IMR-90 (cell line): ENCODE measurements around the gene LAMA2. TPM values are rescaled to one million over a fixed set of nuclear protein-coding genes. Genes with fewer than 3 reads are reported as not detected.

ENCODE experiments used
- ATAC-seq: fragments of 200-7000 bp; cut with Tn5 transposase; 2 replicates; pipeline ENCODE4 v1.9.1; 2020; ENCODE audit warnings: low read depth, mild to moderate bottlenecking, moderate library complexity
- BruUV-seq: library from RNA; stranded (reverse); fragments of 400-500 nt; replicated peaks from 2 replicates; lab custom pipeline; 2021; lab: Mats Ljungman, UMichigan
- CTCF ChIA-PET: fragments of 300-600 bp; formaldehyde crosslinking; extraction: SDS; loops from one replicate; lab custom pipeline; 2021; ENCODE audit warnings: antibody characterized with exemption; lab: Yijun Ruan, JAX
- POLR2A ChIA-PET: fragments of 300-600 bp; sonication (Branson Sonifier 250); formaldehyde crosslinking; loops from one replicate; lab custom pipeline; 2022; ENCODE audit warnings: antibody characterized with exemption; ENCODE audit not compliant: unreplicated experiment; lab: Charles Lee
- DNase-seq: peaks from one replicate; pipeline ENCODE4 v3.0.0; 2013
- H2AFZ ChIP-seq: replicated peaks from 2 replicates; pipeline ENCODE3; 2013; ENCODE audit warnings: low read length, mild to moderate bottlenecking; ENCODE audit not compliant: poor library complexity
- H2AK5ac ChIP-seq: 2 replicates; pipeline ENCODE4 v1.6.1; 2013; ENCODE audit warnings: low read depth, low read length, inconsistent platforms
- H2AK9ac ChIP-seq: replicated peaks from 2 replicates; pipeline ENCODE3; 2013; ENCODE audit warnings: mild to moderate bottlenecking, low read depth, low read length, moderate library complexity; ENCODE audit not compliant: poor library complexity
- H2BK120ac ChIP-seq: 2 replicates; pipeline ENCODE4 v1.6.1; 2013; ENCODE audit warnings: low read depth, low read length, inconsistent platforms
- H2BK15ac ChIP-seq: 3 replicates; pipeline ENCODE4 v1.6.1; 2013; ENCODE audit warnings: low read depth, low read length, inconsistent platforms
- H2BK20ac ChIP-seq: 2 replicates; pipeline ENCODE4 v1.6.1; 2013; ENCODE audit warnings: low read depth, mild to moderate bottlenecking, inconsistent platforms, low read length, moderate library complexity
- H2BK5ac ChIP-seq: 2 replicates; pipeline ENCODE4 v1.6.1; 2013; ENCODE audit warnings: mild to moderate bottlenecking, low read depth, low read length, inconsistent platforms; ENCODE audit not compliant: poor library complexity, severe bottlenecking
- H3K14ac ChIP-seq: replicated peaks from 2 replicates; pipeline ENCODE4 v1.6.1; 2013; ENCODE audit warnings: low read depth, low read length, inconsistent platforms
- H3K18ac ChIP-seq: 2 replicates; pipeline ENCODE4 v1.6.1; 2013; ENCODE audit warnings: low read depth, low read length, control low read depth
- H3K23ac ChIP-seq: 2 replicates; pipeline ENCODE4 v1.6.1; 2013; ENCODE audit warnings: low read depth, low read length, inconsistent platforms
- H3K27ac ChIP-seq: 2 replicates; pipeline ENCODE4 v1.5.1; 2013; ENCODE audit warnings: mild to moderate bottlenecking, control low read depth, low read length; ENCODE audit not compliant: insufficient read depth
- H3K27me3 ChIP-seq: 2 replicates; pipeline ENCODE4 v1.6.1; 2013; ENCODE audit warnings: low read length; ENCODE audit not compliant: control insufficient read depth, insufficient read depth
- H3K36me3 ChIP-seq: 2 replicates; pipeline ENCODE4 v1.6.1; 2013; ENCODE audit warnings: low read length, mixed read lengths; ENCODE audit not compliant: control insufficient read depth, insufficient read depth
- H3K4ac ChIP-seq: 2 replicates; pipeline ENCODE4 v1.6.1; 2013; ENCODE audit warnings: low read depth, low read length, inconsistent platforms
- H3K4me1 ChIP-seq: 2 replicates; pipeline ENCODE4 v1.6.1; 2013; ENCODE audit warnings: low read length, mixed read lengths; ENCODE audit not compliant: control insufficient read depth, insufficient read depth
- H3K4me2 ChIP-seq: 2 replicates; pipeline ENCODE4 v1.6.1; 2013; ENCODE audit warnings: low read depth, mild to moderate bottlenecking, control low read depth, low read length, moderate library complexity
- H3K4me3 ChIP-seq: 2 replicates; pipeline ENCODE4 v1.5.1; 2013; ENCODE audit warnings: low read depth, mild to moderate bottlenecking, control low read depth, low read length, moderate library complexity; ENCODE audit not compliant: insufficient read depth
- H3K56ac ChIP-seq: 2 replicates; pipeline ENCODE4 v1.6.1; 2013; ENCODE audit warnings: low read length, inconsistent platforms; ENCODE audit not compliant: insufficient read depth; ENCODE audit errors: extremely low read depth
- H3K79me1 ChIP-seq, 2 experiments: 2 replicates each; pipeline ENCODE4 v1.6.1; 2013; ENCODE audit warnings: low read length in 2 of 2, inconsistent platforms in 1 of 2, low read depth in 1 of 2
- H3K9ac ChIP-seq: 2 replicates; pipeline ENCODE4 v1.6.1; 2013; ENCODE audit warnings: low read depth, low read length, control low read depth
- H3K9me1 ChIP-seq: 2 replicates; pipeline ENCODE4 v1.6.1; 2013; ENCODE audit warnings: low read length, inconsistent platforms; ENCODE audit not compliant: insufficient read depth
- H3K9me3 ChIP-seq: 2 replicates; pipeline ENCODE4 v1.6.1; 2013; ENCODE audit warnings: low read length; ENCODE audit not compliant: control insufficient read depth, insufficient read depth
- H4K20me1 ChIP-seq: 2 replicates; pipeline ENCODE4 v1.6.1; 2013; ENCODE audit warnings: low read length, inconsistent platforms; ENCODE audit not compliant: insufficient read depth
- H4K5ac ChIP-seq: 2 replicates; pipeline ENCODE4 v1.6.1; 2013; ENCODE audit warnings: mild to moderate bottlenecking, low read depth, low read length, control low read depth
- H4K8ac ChIP-seq, 2 experiments: 2 replicates each; pipeline ENCODE4 v1.6.1; 2013; ENCODE audit warnings: low read depth in 2 of 2, low read length in 2 of 2, control low read depth in 1 of 2, inconsistent platforms in 1 of 2
- H4K91ac ChIP-seq: 2 replicates; pipeline ENCODE4 v1.6.1; 2013; ENCODE audit warnings: low read depth, low read length, inconsistent platforms; ENCODE audit not compliant: insufficient read depth
- BHLHE40 ChIP-seq: fragments of 150-350 bp; IDR thresholded peaks from 2 replicates; pipeline ENCODE4 v1.6.1; 2016; ENCODE audit warnings: mild to moderate bottlenecking, low read depth, low read length
- CEBPB ChIP-seq: IDR thresholded peaks from 2 replicates; pipeline ENCODE4 v1.6.1; 2012; ENCODE audit warnings: low read depth, low read length, improper control_type of control experiment
- CHD1 ChIP-seq: IDR thresholded peaks from 2 replicates; pipeline ENCODE4 v1.6.1; 2012; ENCODE audit warnings: low read depth, low read length, improper control_type of control experiment
- CTCF ChIP-seq: conservative IDR thresholded peaks from 2 replicates; pipeline ENCODE4 v1.5.1; 2012; ENCODE audit warnings: mild to moderate bottlenecking, low read depth, low read length, improper control_type of control experiment
- ELK1 ChIP-seq: fragments of 150-350 bp; IDR thresholded peaks from 2 replicates; pipeline ENCODE4 v1.6.1; 2016; ENCODE audit warnings: low read depth, mild to moderate bottlenecking, low read length, moderate library complexity, borderline replicate concordance
- FOS ChIP-seq: fragments of 150-350 bp; IDR thresholded peaks from 2 replicates; pipeline ENCODE4 v1.6.1; 2016; ENCODE audit warnings: low read depth, low read length
- MAFK ChIP-seq: IDR thresholded peaks from 2 replicates; pipeline ENCODE4 v1.6.1; 2012; ENCODE audit warnings: low read depth, low read length, improper control_type of control experiment
- MAZ ChIP-seq: IDR thresholded peaks from 2 replicates; pipeline ENCODE4 v1.6.1; 2012; ENCODE audit warnings: low read depth, mild to moderate bottlenecking, low read length, improper control_type of control experiment, moderate library complexity, borderline replicate concordance
- MXI1 ChIP-seq: IDR thresholded peaks from 2 replicates; pipeline ENCODE4 v1.6.1; 2012; ENCODE audit warnings: low read depth, mild to moderate bottlenecking, low read length, moderate library complexity, borderline replicate concordance
- NFE2L2 ChIP-seq: fragments of 150-350 bp; IDR thresholded peaks from 2 replicates; pipeline ENCODE4 v1.6.1; 2016; ENCODE audit warnings: low read depth, mild to moderate bottlenecking, low read length
- POLR2A ChIP-seq: IDR thresholded peaks from 2 replicates; pipeline ENCODE4 v1.6.1; 2012; ENCODE audit warnings: mild to moderate bottlenecking, low read depth, low read length
- RAD21 ChIP-seq: IDR thresholded peaks from 2 replicates; pipeline ENCODE4 v1.6.1; 2012; ENCODE audit warnings: low read length, improper control_type of control experiment
- RCOR1 ChIP-seq: IDR thresholded peaks from 2 replicates; pipeline ENCODE4 v1.6.1; 2012; ENCODE audit warnings: mild to moderate bottlenecking, low read length, improper control_type of control experiment; ENCODE audit not compliant: insufficient replicate concordance
- RFX5 ChIP-seq: IDR thresholded peaks from 2 replicates; pipeline ENCODE4 v1.8.0; 2012; ENCODE audit warnings: low read depth, mild to moderate bottlenecking, low read length, moderate library complexity
- SMC3 ChIP-seq: fragments of 150-350 bp; IDR thresholded peaks from 2 replicates; pipeline ENCODE4 v1.6.1; 2016; ENCODE audit warnings: low read depth, mild to moderate bottlenecking, antibody characterized with exemption, low read length, moderate library complexity
- USF2 ChIP-seq: fragments of 150-350 bp; IDR thresholded peaks from 2 replicates; pipeline ENCODE4 v1.6.1; 2017; ENCODE audit warnings: mild to moderate bottlenecking, antibody characterized with exemption, low read length, low read depth
- WGBS, 2 experiments: methylation state at CpG; one replicate each; pipeline versions ENCODE4 v1.1.5 to v1.1.7; 2013; ENCODE audit warnings: missing lambda C conversion rate in 2 of 2; ENCODE audit not compliant: insufficient read length in 1 of 2; ENCODE audit errors: extremely low coverage in 2 of 2; 5-methylcytosine and 5-hydroxymethylcytosine counted together
- dilution Hi-C: fragments of 300-500 bp; cut with HindIII; formaldehyde crosslinking; loops from one replicate; pipeline ENCODE4 v1.14.3; 2018; ENCODE audit warnings: low sequenced_read_pairs; ENCODE audit not compliant: unreplicated experiment
- in situ Hi-C: fragments of 300-500 bp; cut with MboI; formaldehyde crosslinking; loops from 3 replicates; pipeline ENCODE4 v1.14.3; 2019; ENCODE audit warnings: low sequenced_read_pairs, inconsistent platforms, mixed read lengths
- intact Hi-C: fragments of 100-400 bp; cut with micrococcal nuclease; formaldehyde crosslinking; loops from 2 replicates; pipeline ENCODE4 v1.10.0; 2022
- polyA plus RNA-seq, 3 experiments: library from polyadenylated mRNA; depleted of rRNA; stranded (reverse); fragments of >200 nt; gene quantifications; 2 replicates each; pipeline ENCODE4 v1.2.3, GENCODE V29; 2012; ENCODE audit warnings: low replicate concordance in 1 of 3
- total RNA-seq: library from RNA; depleted of rRNA; stranded (reverse); fragments of >200 nt; gene quantifications from 2 replicates; pipeline ENCODE4 v1.2.3, GENCODE V29; 2012

The LAMA2 gene
- total and polyA plus RNA-seq, 2 of the 4 experiments (the other 2 are of a cell fraction): 9.9 to 13.3 TPM

- H3K27ac ChIP-seq: no peak overlapping the region
- DNase-seq: no peak
- 100% methylated on average over 2 of the region's 3 CpGs; no CpG with 5 or more reads in 1 of the 2 experiments for WGBS, 2 experiments
- H3K9ac ChIP-seq: no peak overlapping the region
- peaks cover 2% of the 10 kb centered on the region; the same call in 1 of the 2 replicates for H3K4me1 ChIP-seq
- ChIA-PET CTCF (no interaction called here), POLR2A (no interaction called here)
- dilution Hi-C loops (no loop called here), in situ Hi-C loops (no loop called here), intact Hi-C loops (no loop called here)
- no peak overlapping the region for H2AK9ac ChIP-seq
- H3K4ac ChIP-seq: peak overlapping the region; percentile 33
- H4K5ac ChIP-seq: peak overlapping the region; percentile 25; the same call in 1 of the 2 replicates
- no peak overlapping the region for H2BK5ac ChIP-seq
- H3K14ac ChIP-seq: no peak overlapping the region
- no peak overlapping the region for H3K56ac ChIP-seq
- no peak overlapping the region for H4K91ac ChIP-seq
- TF ChIP-seq CHD1 (no peak), SMC3 (no peak), RCOR1 (no peak), BHLHE40 (no peak), MAZ (no peak), NFE2L2 (no peak), ELK1 (no peak), RAD21 (no peak), CTCF (no peak), USF2 (no peak), MXI1 (no peak), MAFK (no peak), FOS (no peak), CEBPB (no peak), RFX5 (no peak), POLR2A (no peak)
- ATAC-seq: no peak
- peak overlapping the region; percentile 0; the same call in 1 of the 2 replicates for H2AK5ac ChIP-seq
- no peak overlapping the region for H3K23ac ChIP-seq
- no peaks in the 10 kb centered on the region for H4K20me1 ChIP-seq
- peak overlapping the region; percentile 9; the same call in 1 of the 2 replicates for H3K18ac ChIP-seq
- peak overlapping the region; percentile 88; the same call in 1 of the 3 replicates for H2BK15ac ChIP-seq
- H3K4me2 ChIP-seq: no peak overlapping the region
- BruUV-seq: no TSS peak
- H4K8ac ChIP-seq: no peak overlapping the region
- H3K36me3 ChIP-seq: no peaks in the 10 kb centered on the region
- H2BK20ac ChIP-seq: peak overlapping the region; percentile 83; the same call in 1 of the 2 replicates
- H2BK120ac ChIP-seq: peak overlapping the region; percentile 82; the same call in 1 of the 2 replicates
- no peak overlapping the region for H3K4me3 ChIP-seq
- no peaks in the 10 kb centered on the region for H3K79me1 ChIP-seq
- no peaks in the 10 kb centered on the region for H3K27me3 ChIP-seq
- no peaks in the 10 kb centered on the region for H3K9me3 ChIP-seq
- no peak overlapping the region for H2AFZ ChIP-seq
- H3K9me1 ChIP-seq: peaks cover 5% of the 10 kb centered on the region; the same call in 1 of the 2 replicates
Observed at GRCh38 chr6:129344379-129344778, 461.4 kb downstream of the LAMA2 start.
